ENCODE measurements around the gene CA12.

- TF ChIP-seq CTCF (IDR thresholded peaks at IDR 0.05) (no peak), POLR2A (IDR thresholded peaks at IDR 0.05) (no peak), POLR2AphosphoS5 (IDR thresholded peaks at IDR 0.05) (no peak)
Observed at GRCh38 chr15:63388511-63388910, 6.9 kb upstream of the CA12 start.
